ENCODE measurements around the gene CLIC3.

CLIC3 gene

GRCh38 chr9:137029058-137029936, 32.9 kb upstream of the CLIC3 start:
- Histone ChIP-seq H3K27ac (ENCODE audit: low read length) (no peak overlapping the region), H3K79me2 (ENCODE audit: low read length) (no peaks in the 10 kb centered on the region), H4K20me1 (ENCODE audit: insufficient read depth, low read length) (no peaks in the 10 kb centered on the region), H3K9ac (ENCODE audit: low read length) (no peak overlapping the region), H3K4me1 (ENCODE audit: low read length) (peaks cover 36% of the 10 kb centered on the region), H3K9me3 (ENCODE audit: insufficient read depth, low read length) (no peaks in the 10 kb centered on the region), H3K27me3 (ENCODE audit: low read depth, low read length) (peaks cover 6% of the 10 kb centered on the region), H2AFZ (ENCODE audit: low read depth, low read length) (no peak overlapping the region), H3K36me3 (replicated peaks; ENCODE audit: low read depth, low read length) (no peaks in the 10 kb centered on the region), H3K4me3 (ENCODE audit: low read length) (peak overlapping the region; percentile 88), H3K4me2 (ENCODE audit: low read length) (peak overlapping the region; percentile 97)
- no peak for TF ChIP-seq EZH2phosphoT487 (IDR thresholded peaks at IDR 0.05; ENCODE audit: low read depth)
- TF ChIP-seq CTCF (IDR thresholded peaks at IDR 0.05; ENCODE audit: low read depth, low read length): peak; percentile 76

GRCh38 chr9:137028263-137029057, 32.1 kb upstream of the CLIC3 start:
- Histone ChIP-seq H3K4me1 (ENCODE audit: low read length) (peaks cover 35% of the 10 kb centered on the region), H3K79me2 (ENCODE audit: low read length) (no peaks in the 10 kb centered on the region), H3K27me3 (ENCODE audit: low read depth, low read length) (peaks cover 6% of the 10 kb centered on the region), H2AFZ (ENCODE audit: low read depth, low read length) (peak overlapping the region; percentile 62; the same call in 1 of the 2 replicates), H4K20me1 (ENCODE audit: insufficient read depth, low read length) (no peaks in the 10 kb centered on the region), H3K4me2 (ENCODE audit: low read length) (peak overlapping the region; percentile 97), H3K9me3 (ENCODE audit: insufficient read depth, low read length) (no peaks in the 10 kb centered on the region), H3K4me3 (ENCODE audit: low read length) (peak overlapping the region; percentile 88), H3K27ac (ENCODE audit: low read length) (no peak overlapping the region), H3K9ac (ENCODE audit: low read length) (peak overlapping the region; percentile 64), H3K36me3 (replicated peaks; ENCODE audit: low read depth, low read length) (no peaks in the 10 kb centered on the region)
- TF ChIP-seq EZH2phosphoT487 (IDR thresholded peaks at IDR 0.05; ENCODE audit: low read depth) (no peak), CTCF (IDR thresholded peaks at IDR 0.05; ENCODE audit: low read depth, low read length) (peak; percentile 43)

GRCh38 chr9:137027369-137028262, 31.2 kb upstream of the CLIC3 start, which contains the start of gene ABCA2:
ABCA2 (minus strand) TSS chr9:137028237; CDS start chr9:137028140, 97 bp downstream.
- H3K9ac ChIP-seq (ENCODE audit: low read length): peak within 1 kb of the TSS; percentile 64
- H4K20me1 ChIP-seq (ENCODE audit: insufficient read depth, low read length): no peaks in the 10 kb centered on the region
- peaks cover 30% of the 10 kb centered on the region for H3K4me1 ChIP-seq (ENCODE audit: low read length)
- peak within 1 kb of the TSS; percentile 97 for H3K4me2 ChIP-seq (ENCODE audit: low read length)
- H3K9me3 ChIP-seq (ENCODE audit: insufficient read depth, low read length): no peaks in the 10 kb centered on the region
- peak within 1 kb of the TSS; percentile 62; the same call in 1 of the 2 replicates for H2AFZ ChIP-seq (ENCODE audit: low read depth, low read length)
- TF ChIP-seq CTCF (IDR thresholded peaks at IDR 0.05; ENCODE audit: low read depth, low read length) (no peak), EZH2phosphoT487 (IDR thresholded peaks at IDR 0.05; ENCODE audit: low read depth) (no peak)
- peak within 1 kb of the TSS; percentile 88 for H3K4me3 ChIP-seq (ENCODE audit: low read length)
- no peaks in the 10 kb centered on the region for H3K79me2 ChIP-seq (ENCODE audit: low read length)
- H3K27ac ChIP-seq (ENCODE audit: low read length): no peak within 1 kb of the TSS
- H3K27me3 ChIP-seq (ENCODE audit: low read depth, low read length): peaks cover 6% of the 10 kb centered on the region
- H3K36me3 ChIP-seq (replicated peaks; ENCODE audit: low read depth, low read length): no peaks in the 10 kb centered on the region
